Esophagus muscularis mucosa (tissue), 4 donors: ENCODE results near the gene ZRANB2.

Experiments used
- EP300 ChIP-seq: sonication (generic); formaldehyde crosslinking; IDR thresholded peaks from one replicate; pipeline ENCODE4 v1.6.1; 2017; ENCODE audit warnings: antibody characterized with exemption
- POLR2A ChIP-seq: fragments of 450-650 bp; IDR thresholded peaks from one replicate; pipeline ENCODE4 v1.6.1; 2017; ENCODE audit warnings: antibody characterized with exemption, moderate library complexity, mild to moderate bottlenecking, low read depth
- POLR2AphosphoS5 ChIP-seq, 2 donors: sonication (generic); formaldehyde crosslinking; IDR thresholded peaks; one replicate each; pipeline ENCODE4 v1.6.1; 2017; ENCODE audit warnings: antibody characterized with exemption in 2 of 2
- TF ChIP-seq, protein P1 (sequence below), 3 experiments: fragments of 200-600 bp in 2 of 3; fragments of 450-650 bp in 1 of 3; sonication (generic) in 2 of 3; IDR thresholded peaks; one replicate each; pipeline ENCODE4 v1.5.1; 2017 to 2019; ENCODE audit warnings: antibody characterized with exemption in 3 of 3, mild to moderate bottlenecking in 2 of 3, moderate library complexity in 1 of 3

DNA sequence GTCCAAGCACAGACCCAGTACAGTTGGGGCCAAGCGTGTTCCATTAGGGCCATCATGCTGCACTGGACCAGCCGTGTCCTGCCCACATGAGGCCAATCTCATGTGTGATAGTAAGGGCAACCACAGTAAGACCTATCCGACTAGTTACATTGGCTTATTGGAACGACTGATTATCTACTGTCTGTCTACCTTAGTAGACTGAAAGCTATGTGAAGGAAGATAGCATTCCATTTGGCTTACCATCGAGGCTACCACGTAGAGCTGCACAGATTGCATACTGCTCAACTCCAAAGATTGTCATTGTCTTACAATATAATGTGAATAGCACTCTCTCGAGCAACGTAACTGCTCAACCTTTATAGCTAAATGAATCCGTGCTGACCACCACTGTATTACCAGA lies 43.8 kb downstream of the ZRANB2 start:
- TF ChIP-seq POLR2A (no peak), POLR2AphosphoS5 (IDR thresholded peaks at IDR 0.05) (no peak), EP300 (no peak)
- TF ChIP-seq, protein P1, sequence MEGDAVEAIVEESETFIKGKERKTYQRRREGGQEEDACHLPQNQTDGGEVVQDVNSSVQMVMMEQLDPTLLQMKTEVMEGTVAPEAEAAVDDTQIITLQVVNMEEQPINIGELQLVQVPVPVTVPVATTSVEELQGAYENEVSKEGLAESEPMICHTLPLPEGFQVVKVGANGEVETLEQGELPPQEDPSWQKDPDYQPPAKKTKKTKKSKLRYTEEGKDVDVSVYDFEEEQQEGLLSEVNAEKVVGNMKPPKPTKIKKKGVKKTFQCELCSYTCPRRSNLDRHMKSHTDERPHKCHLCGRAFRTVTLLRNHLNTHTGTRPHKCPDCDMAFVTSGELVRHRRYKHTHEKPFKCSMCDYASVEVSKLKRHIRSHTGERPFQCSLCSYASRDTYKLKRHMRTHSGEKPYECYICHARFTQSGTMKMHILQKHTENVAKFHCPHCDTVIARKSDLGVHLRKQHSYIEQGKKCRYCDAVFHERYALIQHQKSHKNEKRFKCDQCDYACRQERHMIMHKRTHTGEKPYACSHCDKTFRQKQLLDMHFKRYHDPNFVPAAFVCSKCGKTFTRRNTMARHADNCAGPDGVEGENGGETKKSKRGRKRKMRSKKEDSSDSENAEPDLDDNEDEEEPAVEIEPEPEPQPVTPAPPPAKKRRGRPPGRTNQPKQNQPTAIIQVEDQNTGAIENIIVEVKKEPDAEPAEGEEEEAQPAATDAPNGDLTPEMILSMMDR (IDR thresholded peaks at IDR 0.05) = no peak
